Measurements from ENCODE around the gene AKAP6.

DNA sequence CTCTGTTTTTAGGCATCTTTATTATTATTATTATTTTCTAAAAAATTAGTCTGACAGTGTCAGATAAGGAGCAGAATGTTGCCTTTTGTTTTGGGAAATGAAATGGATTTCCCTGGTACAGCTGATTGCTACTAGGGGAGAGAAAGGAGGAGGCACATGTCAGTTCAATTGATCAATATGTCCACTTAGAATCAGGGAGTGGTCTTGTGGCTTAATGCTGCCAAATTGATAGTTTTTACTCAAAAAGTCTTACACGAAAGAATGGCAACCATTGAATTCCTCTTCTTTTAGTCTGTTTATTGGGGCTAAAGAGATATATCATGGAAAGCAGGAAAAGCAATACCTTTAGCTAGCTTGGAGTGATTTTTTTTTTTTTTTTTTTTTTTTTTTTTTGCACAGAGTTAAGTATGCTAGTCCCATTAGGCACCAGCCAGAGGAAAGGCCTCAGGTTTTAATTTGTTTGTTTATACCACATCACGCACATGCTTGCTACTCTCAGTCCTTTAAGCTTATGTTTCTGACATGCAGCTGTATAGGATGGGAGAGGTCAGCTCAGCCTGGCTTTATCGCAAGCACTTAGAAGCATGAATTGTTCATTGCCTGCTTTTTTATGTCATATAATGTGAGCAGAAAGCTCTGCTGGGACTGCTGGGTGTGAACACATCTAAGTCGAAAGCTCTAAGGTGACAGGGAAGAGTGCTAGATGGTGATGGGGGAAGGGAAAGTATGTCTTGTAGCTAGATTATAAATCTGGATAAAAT is 1.4 kb downstream of the AKAP6 start:
- no peak for TF ChIP-seq TAF1 (IDR thresholded peaks at IDR 0.05; ENCODE audit: low read depth, low read length)
- no peak for TF ChIP-seq POLR2A (IDR thresholded peaks at IDR 0.05; ENCODE audit: low read depth, low read length)
- no peak for TF ChIP-seq POLR2AphosphoS5 (IDR thresholded peaks at IDR 0.05; ENCODE audit: low read depth, low read length)
- TF ChIP-seq PAX5 (IDR thresholded peaks at IDR 0.05; ENCODE audit: insufficient read depth, low read length, severe bottlenecking), result no peak

Data from GM12891 (cell line).